GM12872 (cell line): ENCODE results near the gene ADGRL2.

Source experiments
- TF ChIP-seq, protein P1 (sequence below): IDR thresholded peaks from 3 replicates; pipeline ENCODE4 v1.5.1; 2011; ENCODE audit warnings: low read depth, mild to moderate bottlenecking, low read length, moderate library complexity; ENCODE audit not compliant: insufficient read depth

Gene ADGRL2

DNA sequence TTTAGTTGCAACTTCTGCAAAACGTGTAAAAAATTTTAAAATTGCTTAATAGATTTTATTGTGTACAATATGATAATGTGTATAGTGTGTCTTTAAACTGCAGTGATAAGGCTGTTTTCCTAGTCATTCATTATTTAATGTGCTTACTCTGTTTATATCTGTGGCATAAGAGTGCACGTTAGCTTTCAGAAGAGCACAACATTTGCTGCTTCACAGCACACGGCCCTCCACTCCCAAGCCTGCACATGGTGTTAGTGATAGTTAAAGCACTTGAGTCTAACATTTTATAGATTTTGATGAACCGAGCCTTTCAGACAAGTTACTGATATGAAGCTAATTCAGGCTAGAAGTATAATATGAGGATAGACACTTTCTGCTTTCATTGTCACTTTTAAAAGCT, 120.6 kb downstream of the ADGRL2 start:
- TF ChIP-seq, protein P1, sequence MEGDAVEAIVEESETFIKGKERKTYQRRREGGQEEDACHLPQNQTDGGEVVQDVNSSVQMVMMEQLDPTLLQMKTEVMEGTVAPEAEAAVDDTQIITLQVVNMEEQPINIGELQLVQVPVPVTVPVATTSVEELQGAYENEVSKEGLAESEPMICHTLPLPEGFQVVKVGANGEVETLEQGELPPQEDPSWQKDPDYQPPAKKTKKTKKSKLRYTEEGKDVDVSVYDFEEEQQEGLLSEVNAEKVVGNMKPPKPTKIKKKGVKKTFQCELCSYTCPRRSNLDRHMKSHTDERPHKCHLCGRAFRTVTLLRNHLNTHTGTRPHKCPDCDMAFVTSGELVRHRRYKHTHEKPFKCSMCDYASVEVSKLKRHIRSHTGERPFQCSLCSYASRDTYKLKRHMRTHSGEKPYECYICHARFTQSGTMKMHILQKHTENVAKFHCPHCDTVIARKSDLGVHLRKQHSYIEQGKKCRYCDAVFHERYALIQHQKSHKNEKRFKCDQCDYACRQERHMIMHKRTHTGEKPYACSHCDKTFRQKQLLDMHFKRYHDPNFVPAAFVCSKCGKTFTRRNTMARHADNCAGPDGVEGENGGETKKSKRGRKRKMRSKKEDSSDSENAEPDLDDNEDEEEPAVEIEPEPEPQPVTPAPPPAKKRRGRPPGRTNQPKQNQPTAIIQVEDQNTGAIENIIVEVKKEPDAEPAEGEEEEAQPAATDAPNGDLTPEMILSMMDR: no peak

DNA sequence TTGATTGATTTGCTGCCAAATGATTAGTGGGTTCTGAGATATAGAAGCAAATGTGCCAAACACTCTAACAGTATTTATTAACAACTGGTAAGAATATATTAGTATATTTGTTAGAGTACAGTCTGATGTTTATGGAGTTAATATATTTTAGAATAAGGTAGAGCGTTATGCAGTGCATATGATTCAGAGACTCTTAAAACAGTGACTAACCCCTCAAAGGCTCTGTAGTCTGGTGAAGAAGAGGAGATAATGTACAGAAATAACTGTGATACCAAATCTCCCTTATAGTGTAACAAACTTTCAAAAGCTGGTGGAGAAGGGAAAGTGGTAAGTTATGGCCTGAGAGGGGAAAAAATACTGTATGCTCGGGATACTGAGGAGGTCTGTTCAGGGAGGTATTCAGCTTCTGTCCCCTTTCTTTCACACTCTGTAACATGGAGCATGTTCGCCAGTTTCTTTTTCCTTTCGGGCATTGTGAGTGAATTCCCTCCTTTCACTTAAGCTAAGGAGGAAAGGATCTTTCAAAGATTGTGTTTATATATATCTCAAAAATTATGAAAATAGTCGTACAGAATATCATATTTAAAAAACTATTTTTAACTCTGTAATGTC, 121.2 kb downstream of the ADGRL2 start:
- TF ChIP-seq, protein P1: no peak

DNA sequence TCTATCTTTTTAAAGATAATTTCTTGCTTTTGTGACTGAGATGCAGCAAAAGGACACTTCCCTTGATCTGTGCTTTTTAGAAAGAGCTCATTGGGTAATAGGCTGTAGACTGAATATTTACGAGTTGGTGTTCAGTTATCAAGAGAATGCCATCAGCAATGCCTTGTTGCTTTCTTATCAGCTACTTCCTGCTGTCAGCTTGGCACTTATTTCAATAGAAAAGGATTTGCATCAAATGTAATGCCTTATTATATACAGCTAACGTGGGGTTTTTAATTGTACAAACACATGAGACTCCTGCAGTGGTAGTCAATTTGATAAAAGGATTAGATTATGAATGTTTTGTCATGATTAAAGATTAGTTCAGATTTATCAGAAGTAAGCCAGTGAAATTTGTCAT, 122.2 kb downstream of the ADGRL2 start:
- TF ChIP-seq, protein P1: no peak

DNA sequence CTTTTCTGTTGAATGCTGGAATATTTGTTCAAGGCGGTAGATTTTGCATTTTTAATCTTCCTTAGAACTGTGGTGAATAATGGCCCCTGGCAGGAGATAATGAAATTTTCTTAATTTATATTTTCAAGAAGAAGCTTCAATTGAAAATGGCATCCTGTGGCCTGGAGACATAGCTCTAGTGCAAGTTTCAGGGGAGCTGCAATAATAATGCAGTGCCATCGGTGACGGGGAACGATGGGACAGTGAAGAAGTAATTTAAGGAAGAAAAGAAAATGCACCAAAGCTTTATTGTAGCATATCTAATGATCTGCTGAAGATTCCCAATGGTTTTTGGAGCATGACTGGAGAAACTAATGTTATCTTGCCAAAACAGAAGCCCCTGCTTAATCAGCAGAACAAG, 128.4 kb downstream of the ADGRL2 start:
- TF ChIP-seq, protein P1: no peak

DNA sequence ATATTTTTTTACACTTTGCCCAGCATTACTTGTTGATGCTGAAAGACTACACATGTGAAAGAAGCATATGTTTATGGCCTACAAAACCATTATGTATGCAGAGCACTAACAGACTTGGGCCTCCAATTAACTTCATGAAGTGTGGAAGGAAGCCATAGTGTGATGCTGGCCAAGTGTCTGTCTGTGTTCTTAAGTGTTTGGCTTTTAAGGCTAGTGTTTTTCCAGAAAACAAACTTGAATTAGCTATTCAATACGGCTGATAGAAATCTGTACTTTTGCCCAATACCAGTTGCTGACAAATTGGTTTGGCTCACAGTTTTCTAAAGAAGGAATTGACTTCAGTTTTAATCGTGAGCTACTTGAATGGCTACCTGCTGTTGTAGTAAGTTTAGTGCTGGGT, 136.1 kb downstream of the ADGRL2 start:
- TF ChIP-seq, protein P1: no peak

DNA sequence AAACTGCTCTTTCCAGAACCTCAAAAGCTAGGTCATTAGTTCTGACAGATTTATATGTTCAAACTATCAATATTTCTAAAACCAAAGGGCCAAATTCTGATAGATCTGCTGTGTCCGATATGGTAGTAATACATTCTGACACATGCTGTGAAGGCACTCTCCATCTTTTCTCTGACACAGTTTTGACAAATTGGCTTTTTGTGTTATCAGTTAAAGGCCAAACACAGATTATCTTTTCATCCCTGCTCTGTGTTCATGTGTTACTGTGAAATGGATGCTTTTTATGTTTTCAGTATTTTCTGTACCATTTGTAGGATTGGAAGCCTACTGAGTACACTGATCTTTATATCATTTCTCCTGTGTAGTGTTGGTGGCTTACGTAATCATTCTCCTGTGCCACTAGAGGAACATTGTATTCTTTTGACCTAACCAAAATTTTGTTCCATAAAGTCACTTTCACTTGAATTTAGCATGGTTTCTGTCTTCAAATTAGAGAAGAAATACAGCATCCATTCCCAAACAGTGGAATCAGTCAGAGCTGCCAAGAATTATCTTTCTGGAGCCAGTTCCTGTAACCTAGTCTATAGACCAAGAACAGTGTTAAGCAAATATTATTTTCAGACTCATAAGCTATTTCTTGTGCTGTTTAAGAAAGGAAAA, 137.2 kb downstream of the ADGRL2 start:
- TF ChIP-seq, protein P1: no peak

DNA sequence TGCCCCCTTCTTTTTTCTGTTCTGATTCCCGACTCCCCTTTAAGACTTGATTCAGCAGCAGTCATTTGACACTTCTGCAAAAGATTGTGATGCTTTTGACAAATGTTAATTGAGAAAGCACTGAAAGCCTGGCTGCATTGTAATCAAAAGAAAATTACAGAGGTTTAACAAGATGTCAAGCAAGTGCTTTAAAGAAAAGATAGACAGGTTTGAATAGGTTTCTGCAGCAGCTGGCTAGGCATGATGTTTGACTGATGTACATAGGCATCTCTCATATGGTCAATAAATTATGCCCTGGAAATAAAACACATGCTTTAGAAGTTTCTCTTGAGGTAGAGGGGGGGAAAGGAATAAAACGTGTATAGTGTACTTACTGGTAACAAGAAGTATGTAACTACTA, 147.8 kb downstream of the ADGRL2 start:
- TF ChIP-seq, protein P1: no peak

DNA sequence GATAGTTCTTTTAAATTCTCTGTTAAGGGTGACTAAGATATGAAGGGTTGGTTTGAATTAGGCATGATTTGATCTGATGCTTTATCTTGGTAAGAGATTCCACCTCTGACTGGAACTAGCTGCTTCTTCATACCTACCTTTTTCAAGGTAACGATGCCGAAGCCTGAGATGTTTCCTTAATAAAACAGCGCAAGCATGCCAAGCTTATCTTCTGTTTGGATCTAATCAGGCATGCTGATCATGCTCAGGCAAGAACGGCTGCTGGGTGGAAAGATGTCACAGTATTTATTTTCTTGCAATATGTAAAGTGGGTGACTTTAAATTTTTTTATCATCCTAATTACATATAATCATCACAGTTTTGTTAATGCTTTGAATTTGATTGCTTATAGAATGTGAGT, 148.7 kb downstream of the ADGRL2 start:
- TF ChIP-seq, protein P1: no peak
